GF-D8 (cell line): ENCODE measurements around the gene CEMIP2.
"Not testable (repeated sequence)": the region's sequence is repeated elsewhere in the genome, so short reads cannot be mapped to it uniquely, and the experiment has no call there.

Experiments used
- DNase-seq: peaks from one replicate; lab custom pipeline; 2025; lab: John Stamatoyannopoulos, UW

Gene CEMIP2

DNA sequence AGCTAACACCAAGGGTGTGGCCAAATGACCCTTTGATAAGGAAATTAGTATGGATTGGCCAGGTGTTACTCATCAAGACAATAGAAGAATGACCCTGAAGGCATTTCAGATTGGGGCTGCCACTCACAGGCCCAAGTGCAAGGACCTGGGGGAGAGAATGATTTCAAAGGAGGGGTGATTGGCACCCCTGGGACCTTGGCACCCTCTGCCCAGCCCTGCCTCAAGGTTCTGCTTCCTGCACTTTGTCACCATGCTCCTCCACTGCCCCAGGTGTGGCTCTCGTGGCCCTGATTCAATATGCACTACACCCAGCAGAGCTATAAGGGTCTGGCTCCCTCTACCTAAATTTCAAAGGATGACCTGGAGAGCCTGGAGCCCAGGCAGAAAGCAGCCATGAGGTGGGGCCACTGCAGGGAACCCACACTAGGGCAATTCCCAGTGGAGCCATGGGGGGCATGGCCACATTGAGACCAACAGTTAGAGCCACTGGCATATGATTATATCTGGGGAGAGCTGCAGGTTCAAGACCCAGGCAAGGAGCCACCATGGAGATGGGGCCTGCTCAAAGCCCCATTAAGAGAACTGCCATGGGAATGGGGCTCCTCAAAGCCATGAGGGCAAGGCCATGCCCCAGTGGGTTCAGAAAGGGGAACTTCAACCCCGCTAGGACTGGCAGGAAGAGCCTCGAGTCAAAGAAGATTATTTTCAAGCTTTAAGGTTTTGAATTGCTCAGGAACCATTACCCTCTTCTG, 93.0 kb downstream of the CEMIP2 start:
- DNase-seq = no peak

- DNase-seq = no peak
These were observed 95.7 kb downstream of the CEMIP2 start for GRCh38 chr9:71672573-71672972.

DNA sequence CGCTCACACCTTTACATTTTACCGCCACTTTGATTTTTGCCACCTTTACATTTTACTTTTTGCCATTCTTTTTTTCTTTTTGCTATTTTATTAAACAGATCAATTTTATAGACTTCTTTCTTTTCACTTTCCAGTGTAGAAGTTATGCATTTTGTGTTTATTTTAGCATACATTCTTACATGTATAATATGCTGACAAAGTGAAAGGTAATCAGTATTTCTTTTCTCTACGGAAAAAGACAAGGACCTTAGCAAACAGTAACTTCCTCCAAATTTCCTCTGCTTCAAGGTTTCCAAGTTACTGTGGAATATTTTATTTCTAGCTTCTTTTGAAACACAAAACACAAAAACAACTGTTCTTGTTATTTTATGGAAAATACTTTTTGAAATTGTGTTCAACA, 97.0 kb downstream of the CEMIP2 start:
- no peak for DNase-seq

DNA sequence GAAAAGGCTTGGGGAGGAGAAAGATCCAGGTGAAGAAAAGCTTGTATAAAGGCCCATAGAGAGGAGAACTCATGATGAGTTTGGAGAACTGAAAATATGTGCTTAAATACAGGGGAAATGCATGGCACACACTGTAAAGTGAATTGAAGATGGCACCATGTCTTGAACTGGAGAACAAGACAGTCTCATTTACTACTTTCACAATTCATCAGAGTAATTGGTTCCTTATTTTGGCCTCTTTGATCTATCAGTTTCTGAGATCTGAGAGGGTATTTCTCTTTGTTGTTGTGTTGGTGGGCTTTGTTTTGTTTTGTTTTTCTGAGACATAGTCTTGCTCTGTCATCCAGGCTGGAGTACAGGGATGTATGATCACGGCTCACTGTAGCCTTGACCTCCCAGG, 98.2 kb downstream of the CEMIP2 start:
- DNase-seq = no peak

- DNase-seq = no peak
These were observed 98.9 kb downstream of the CEMIP2 start for GRCh38 chr9:71669284-71669995.

DNA sequence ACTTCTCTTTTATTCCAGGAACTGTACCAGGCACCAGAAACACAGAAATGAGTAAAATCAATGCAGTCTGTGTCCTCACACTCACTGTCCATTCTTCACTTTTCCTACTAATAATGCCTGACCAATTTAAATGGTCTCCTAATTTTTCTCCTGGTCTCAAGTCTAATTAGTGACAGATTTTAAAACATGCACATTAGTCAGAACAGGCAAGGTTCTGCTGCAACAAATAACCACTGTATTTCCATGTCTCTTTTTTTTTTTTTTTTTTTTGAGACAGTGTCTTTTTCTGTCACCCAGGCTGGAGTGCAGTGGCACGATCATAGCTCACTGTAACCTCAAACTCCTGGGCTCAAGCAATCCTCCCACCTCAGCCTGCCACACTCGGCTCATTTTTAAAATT, 99.6 kb downstream of the CEMIP2 start:
- no peak for DNase-seq

DNA sequence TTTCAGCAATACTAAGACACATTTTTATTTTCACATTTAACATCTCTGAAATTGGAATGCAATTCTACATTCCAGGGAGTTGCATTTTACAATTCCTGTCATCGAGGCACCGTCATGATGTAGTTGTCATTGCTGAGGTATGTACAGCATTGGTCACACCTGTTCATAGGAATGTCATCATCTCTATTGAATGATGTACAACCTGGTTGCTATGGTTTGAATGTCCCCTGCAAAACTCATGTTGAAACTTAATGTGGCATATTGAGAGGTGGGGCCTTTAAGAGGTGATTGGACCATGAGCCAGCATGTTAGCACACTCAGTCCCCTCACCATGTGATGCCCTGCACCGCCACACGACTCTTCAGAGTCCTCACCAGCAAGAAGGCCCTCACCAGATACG, 103.1 kb downstream of the CEMIP2 start:
- no peak for DNase-seq

DNA sequence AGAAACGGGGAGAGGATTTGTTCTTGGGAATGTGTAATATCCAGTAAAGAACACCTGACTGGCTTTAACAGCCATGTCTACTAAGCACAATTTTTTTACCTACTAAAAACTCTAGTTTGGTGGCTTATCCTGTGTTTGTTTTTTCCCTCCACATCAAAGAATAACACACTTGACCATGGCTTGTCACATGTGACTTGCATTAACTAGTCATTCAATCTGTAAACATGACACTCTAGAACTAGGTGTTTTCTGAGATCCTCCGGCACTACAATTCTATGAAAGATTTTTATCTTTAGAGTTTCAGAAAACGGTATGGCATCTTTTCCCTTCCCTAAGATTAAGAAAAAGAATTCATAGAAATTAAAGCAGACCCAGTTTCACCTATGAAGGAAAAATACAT, 103.7 kb downstream of the CEMIP2 start:
- DNase-seq = no peak

- no peak for DNase-seq
These were observed 104.3 kb downstream of the CEMIP2 start for GRCh38 chr9:71663931-71664459.

DNA sequence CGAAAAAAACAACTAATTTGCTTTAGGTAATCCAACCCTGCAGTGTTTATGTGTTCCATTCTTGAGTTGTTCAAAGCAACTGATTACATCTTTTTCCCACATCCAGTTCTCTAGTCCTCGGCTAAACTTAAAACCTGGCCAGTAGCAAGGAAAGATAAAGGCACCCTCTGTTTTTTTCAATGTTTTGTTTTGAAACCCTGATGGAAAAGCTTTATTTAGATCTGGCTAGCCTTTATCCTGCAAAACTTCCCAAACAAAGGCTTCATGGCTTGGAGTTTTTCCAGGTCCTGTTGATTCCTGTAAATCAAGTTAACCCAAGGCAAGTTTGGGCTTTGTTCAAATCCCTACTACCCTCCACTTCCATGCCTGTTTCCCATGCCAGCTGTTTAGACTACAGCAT, 105.1 kb downstream of the CEMIP2 start:
- DNase-seq = no peak

GRCh38 chr9:71662082-71662481, 106.2 kb downstream of the CEMIP2 start:
- DNase-seq = no peak

- not testable (repeated sequence) for DNase-seq
These were observed 111.0 kb downstream of the CEMIP2 start for GRCh38 chr9:71657276-71657675.

- DNase-seq = no peak
These were observed 111.8 kb downstream of the CEMIP2 start for GRCh38 chr9:71656496-71656895.

- no peak for DNase-seq
These were observed 112.5 kb downstream of the CEMIP2 start for GRCh38 chr9:71655778-71656177.

GRCh38 chr9:71655141-71655540, 113.2 kb downstream of the CEMIP2 start:
- no peak for DNase-seq

- DNase-seq = no peak
These were observed 115.8 kb downstream of the CEMIP2 start for GRCh38 chr9:71652480-71652879.

DNA sequence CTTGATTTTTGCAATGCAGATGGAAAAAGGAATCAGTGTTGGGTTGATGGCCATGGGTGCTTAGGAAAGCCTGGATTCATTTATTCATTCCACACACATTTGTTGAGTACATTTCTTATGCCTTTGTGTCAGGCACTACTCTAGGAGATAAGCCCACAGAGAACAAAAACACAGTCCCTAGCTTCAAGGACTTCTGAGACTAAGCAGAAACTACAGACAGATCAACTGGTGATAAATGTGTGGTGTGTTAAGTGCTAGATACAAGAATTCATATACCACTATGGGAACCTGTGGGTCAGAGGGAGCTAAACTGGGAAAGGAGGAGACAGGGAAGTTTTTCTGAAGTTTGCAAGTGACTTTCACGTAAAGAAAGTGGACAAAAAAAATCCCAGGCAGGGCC, 119.9 kb downstream of the CEMIP2 start:
- DNase-seq = no peak

GRCh38 chr9:71647094-71647591, 121.2 kb downstream of the CEMIP2 start:
- peak; percentile 74 for DNase-seq

DNA sequence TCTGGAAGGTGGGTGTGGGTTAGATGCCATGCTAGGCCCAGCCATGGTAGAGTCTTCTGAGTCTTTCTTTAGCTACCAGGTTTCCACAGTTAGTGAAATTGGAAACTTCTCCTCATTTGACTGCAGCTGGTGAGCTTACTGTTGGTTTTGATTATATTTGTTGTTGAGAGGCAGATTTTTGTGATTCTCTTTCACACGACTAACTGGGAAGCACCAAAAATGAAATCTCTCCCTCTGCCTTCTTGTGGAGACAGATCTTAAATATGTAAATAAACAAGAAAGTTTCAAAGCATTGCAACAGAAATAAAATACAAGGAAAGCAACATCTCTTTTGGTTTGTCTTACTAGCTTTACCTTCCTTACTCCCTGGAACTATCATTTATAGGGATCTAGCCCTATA, 122.2 kb downstream of the CEMIP2 start:
- DNase-seq = no peak

- DNase-seq = no peak
These were observed 123.4 kb downstream of the CEMIP2 start for GRCh38 chr9:71644819-71645362.

DNA sequence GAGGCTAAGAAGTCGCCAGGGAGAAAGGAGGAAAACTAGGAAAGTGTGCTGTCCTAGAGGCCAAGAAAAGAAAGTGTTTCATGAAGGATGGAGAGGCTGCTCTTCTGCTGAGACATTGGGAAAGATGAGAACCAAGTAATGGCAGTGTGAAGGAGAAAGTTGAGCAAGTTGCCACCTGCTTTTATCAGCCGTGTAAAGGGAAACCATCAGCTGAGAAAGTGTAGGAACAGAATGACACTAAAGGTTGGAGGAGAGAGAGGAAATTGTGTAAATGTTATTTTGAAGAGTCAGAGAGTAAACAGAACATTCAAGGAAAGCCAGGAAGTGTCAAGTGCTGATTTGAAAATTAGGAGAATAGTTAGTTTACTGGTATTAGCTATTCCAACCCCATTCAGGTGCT, 125.0 kb downstream of the CEMIP2 start:
- no peak for DNase-seq

DNA sequence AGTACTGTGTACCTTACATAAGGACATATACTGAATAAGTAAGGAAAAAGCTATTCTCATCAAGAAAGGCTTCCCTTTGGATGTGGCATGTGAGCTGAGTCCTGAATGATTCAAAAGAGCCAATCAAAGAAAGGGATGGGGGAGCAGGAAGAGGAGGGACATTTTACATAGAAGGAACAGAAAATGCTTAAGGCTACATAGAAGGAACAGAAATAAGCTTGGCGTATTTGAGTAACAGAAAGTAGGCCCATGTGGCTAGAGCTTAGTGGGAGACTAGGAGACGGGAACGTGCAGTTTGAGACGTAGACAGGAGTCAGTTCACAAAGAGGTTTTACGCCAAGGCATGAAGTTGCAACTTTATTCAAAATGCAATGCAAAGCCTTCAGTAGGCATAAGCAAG, 126.3 kb downstream of the CEMIP2 start:
- DNase-seq = no peak

GRCh38 chr9:71638627-71639026, 129.7 kb downstream of the CEMIP2 start:
- no peak for DNase-seq
